ENCODE measurements around the gene PORCN. TPM values are rescaled to one million over a fixed set of nuclear protein-coding genes. Genes with fewer than 3 reads are reported as not detected.

PORCN gene
- polyA plus RNA-seq, 3 donors from 2014 or later = 13.1 to 29.8 (median 18.1) TPM

GRCh38 chrX:48482526-48482925, 26.3 kb upstream of the PORCN start:
- no peaks in the 10 kb centered on the region for H3K9me3 Mint-ChIP-seq
- peaks cover 8 to 12% of the 10 kb centered on the region in 2 donors for H3K4me1 Mint-ChIP-seq
- peaks cover 0 to 9% (median 4%) of the 10 kb centered on the region in 3 donors for H3K36me3 Mint-ChIP-seq
- no peak overlapping the region for H3K27ac Mint-ChIP-seq
- DNase-seq = no peak
- peaks cover 3 to 8% (median 5%) of the 10 kb centered on the region in 3 donors for H3K27me3 Mint-ChIP-seq (ENCODE audit: low read depth in 3 of 3)
- no peak overlapping the region for H3K4me3 Mint-ChIP-seq

- H3K9me3 Mint-ChIP-seq = no peaks in the 10 kb centered on the region
- H3K27ac Mint-ChIP-seq = peak overlapping the region; percentile 84 to 91 (median 87)
- H3K4me1 Mint-ChIP-seq = peaks cover 20% of the 10 kb centered on the region in 2 donors
- peaks cover 3 to 6% (median 5%) of the 10 kb centered on the region in 3 donors for H3K27me3 Mint-ChIP-seq (ENCODE audit: low read depth in 3 of 3)
- peaks cover 0 to 6% (median 0%) of the 10 kb centered on the region in 3 donors for H3K36me3 Mint-ChIP-seq
- DNase-seq = peak; percentile 38 to 45 (median 40)
- H3K4me3 Mint-ChIP-seq = peak overlapping the region; percentile 16 to 69 (median 47)
These were observed 21.4 kb upstream of the PORCN start for GRCh38 chrX:48487362-48487798.

- Mint-ChIP-seq H3K27ac (peak overlapping the region; percentile 84 to 91 (median 87)), H3K9me3 (no peaks in the 10 kb centered on the region), H3K4me1 (peaks cover 20% of the 10 kb centered on the region in 2 donors), H3K4me3 (peak overlapping the region in 4 of 5 donors; percentile 16 to 69 (median 47)), H3K27me3 (ENCODE audit: low read depth in 3 of 3) (peaks cover 5 to 6% (median 5%) of the 10 kb centered on the region in 3 donors), H3K36me3 (peaks cover 0 to under 1% (median 0%) of the 10 kb centered on the region in 3 donors)
- no peak for DNase-seq
These were observed 20.8 kb upstream of the PORCN start for GRCh38 chrX:48488034-48488433.

GRCh38 chrX:48489296-48489695, 19.5 kb upstream of the PORCN start:
- Mint-ChIP-seq H3K4me1 (peaks cover 20% of the 10 kb centered on the region in 2 donors), H3K27me3 (ENCODE audit: low read depth in 3 of 3) (peaks cover 5 to 8% (median 6%) of the 10 kb centered on the region in 3 donors), H3K4me3 (no peak overlapping the region), H3K9me3 (no peaks in the 10 kb centered on the region), H3K36me3 (no peaks in the 10 kb centered on the region), H3K27ac (no peak overlapping the region)
- DNase-seq = no peak

- Mint-ChIP-seq H3K27ac (no peak overlapping the region), H3K27me3 (ENCODE audit: low read depth in 3 of 3) (peaks cover 5 to 9% (median 8%) of the 10 kb centered on the region in 3 donors), H3K9me3 (no peaks in the 10 kb centered on the region), H3K4me3 (no peak overlapping the region), H3K36me3 (no peaks in the 10 kb centered on the region), H3K4me1 (peaks cover 20% of the 10 kb centered on the region in 2 donors)
- no peak for DNase-seq
These were observed 18.9 kb upstream of the PORCN start for GRCh38 chrX:48489892-48490291.

GRCh38 chrX:48490661-48491060, 18.1 kb upstream of the PORCN start:
- H3K9me3 Mint-ChIP-seq = no peaks in the 10 kb centered on the region
- no peak overlapping the region for H3K27ac Mint-ChIP-seq
- peaks cover 20% of the 10 kb centered on the region in 2 donors for H3K4me1 Mint-ChIP-seq
- no peak overlapping the region for H3K4me3 Mint-ChIP-seq
- no peak for DNase-seq
- no peaks in the 10 kb centered on the region for H3K36me3 Mint-ChIP-seq
- H3K27me3 Mint-ChIP-seq (ENCODE audit: low read depth in 3 of 3) = peaks cover 5 to 7% (median 7%) of the 10 kb centered on the region in 3 donors

- DNase-seq = no peak
These were observed 17.0 kb upstream of the PORCN start for GRCh38 chrX:48491809-48492208.

GRCh38 chrX:48492293-48492910, 16.4 kb upstream of the PORCN start:
- Mint-ChIP-seq H3K4me3 (no peak overlapping the region), H3K27me3 (ENCODE audit: low read depth in 3 of 3) (peaks cover 3 to 6% (median 5%) of the 10 kb centered on the region in 3 donors), H3K9me3 (no peaks in the 10 kb centered on the region), H3K36me3 (no peaks in the 10 kb centered on the region), H3K27ac (no peak overlapping the region), H3K4me1 (peaks cover 15% of the 10 kb centered on the region in 2 donors)
- no peak for DNase-seq

More at GRCh38 chrX:48491809-48492208, 17.0 kb upstream of the PORCN start:
- peaks cover 5 to 7% (median 6%) of the 10 kb centered on the region in 3 donors for H3K27me3 Mint-ChIP-seq (ENCODE audit: low read depth in 3 of 3)
- no peak overlapping the region for H3K27ac Mint-ChIP-seq
- no peaks in the 10 kb centered on the region for H3K36me3 Mint-ChIP-seq
- peaks cover 20% of the 10 kb centered on the region in 2 donors for H3K4me1 Mint-ChIP-seq
- no peak overlapping the region for H3K4me3 Mint-ChIP-seq
- H3K9me3 Mint-ChIP-seq = no peaks in the 10 kb centered on the region

GRCh38 chrX:48493890-48494364, 14.9 kb upstream of the PORCN start:
- Mint-ChIP-seq H3K36me3 (no peaks in the 10 kb centered on the region), H3K27ac (no peak overlapping the region), H3K9me3 (no peaks in the 10 kb centered on the region), H3K4me1 (peaks cover 0 to under 1% of the 10 kb centered on the region in 2 donors), H3K27me3 (ENCODE audit: low read depth in 3 of 3) (peaks cover 2 to 6% (median 5%) of the 10 kb centered on the region in 3 donors), H3K4me3 (no peak overlapping the region)
- DNase-seq = no peak

GRCh38 chrX:48496660-48497059, 12.1 kb upstream of the PORCN start:
- no peak for DNase-seq
- no peaks in the 10 kb centered on the region for H3K36me3 Mint-ChIP-seq
- peaks cover 2 to 6% (median 3%) of the 10 kb centered on the region in 3 donors for H3K27me3 Mint-ChIP-seq (ENCODE audit: low read depth in 3 of 3)
- H3K9me3 Mint-ChIP-seq = no peaks in the 10 kb centered on the region
- H3K4me3 Mint-ChIP-seq = no peak overlapping the region
- no peak overlapping the region for H3K27ac Mint-ChIP-seq
- no peaks in the 10 kb centered on the region for H3K4me1 Mint-ChIP-seq

GRCh38 chrX:48497871-48498270, 10.9 kb upstream of the PORCN start:
- Mint-ChIP-seq H3K9me3 (no peaks in the 10 kb centered on the region), H3K27ac (no peak overlapping the region), H3K36me3 (no peaks in the 10 kb centered on the region), H3K27me3 (ENCODE audit: low read depth in 3 of 3) (peaks cover 0 to 4% (median 3%) of the 10 kb centered on the region in 3 donors), H3K4me3 (no peak overlapping the region), H3K4me1 (no peaks in the 10 kb centered on the region)
- DNase-seq = no peak

- Mint-ChIP-seq H3K4me1 (no peaks in the 10 kb centered on the region), H3K4me3 (no peak overlapping the region), H3K9me3 (no peaks in the 10 kb centered on the region), H3K27me3 (ENCODE audit: low read depth in 3 of 3) (peaks cover 0 to 4% (median 3%) of the 10 kb centered on the region in 3 donors), H3K36me3 (no peaks in the 10 kb centered on the region), H3K27ac (no peak overlapping the region)
- DNase-seq = no peak
These were observed 10.4 kb upstream of the PORCN start for GRCh38 chrX:48498374-48498809.

GRCh38 chrX:48504261-48504660, 4.5 kb upstream of the PORCN start:
- no peaks in the 10 kb centered on the region for H3K36me3 Mint-ChIP-seq
- no peak overlapping the region for H3K27ac Mint-ChIP-seq
- H3K27me3 Mint-ChIP-seq (ENCODE audit: low read depth in 3 of 3) = peaks cover 1 to 5% (median 4%) of the 10 kb centered on the region in 3 donors
- no peaks in the 10 kb centered on the region for H3K9me3 Mint-ChIP-seq
- H3K4me3 Mint-ChIP-seq = no peak overlapping the region
- H3K4me1 Mint-ChIP-seq = peaks cover 4 to 6% of the 10 kb centered on the region in 2 donors
- DNase-seq = no peak

- Mint-ChIP-seq H3K4me1 (peaks cover 12 to 15% of the 10 kb centered on the region in 2 donors), H3K9me3 (no peaks in the 10 kb centered on the region), H3K4me3 (no peak overlapping the region), H3K27me3 (ENCODE audit: low read depth in 3 of 3) (peaks cover 1 to 9% (median 9%) of the 10 kb centered on the region in 3 donors), H3K36me3 (no peaks in the 10 kb centered on the region), H3K27ac (no peak overlapping the region)
- no peak for DNase-seq
These were observed 3.3 kb upstream of the PORCN start for GRCh38 chrX:48505481-48505880.

All from immature natural killer cell (primary cell).